Ectodermal cell (in vitro differentiated cells): ENCODE measurements around the gene SDCCAG8.
A peak's percentile ranks its signal among the peaks of the same experiment; 100 is the strongest.

ENCODE experiments used
- H3K27ac ChIP-seq: 2 replicates; pipeline ENCODE4 v1.7.0; 2013; ENCODE audit warnings: mild to moderate bottlenecking, low read depth, low read length; ENCODE audit not compliant: insufficient read depth, poor library complexity, severe bottlenecking
- H3K27me3 ChIP-seq: 2 replicates; pipeline ENCODE4 v1.7.0; 2013; ENCODE audit warnings: mild to moderate bottlenecking, low read length; ENCODE audit not compliant: insufficient read depth, control insufficient read depth, poor library complexity, severe bottlenecking
- H3K36me3 ChIP-seq: one replicate; pipeline ENCODE4 v1.7.0; 2013; ENCODE audit warnings: low read length; ENCODE audit not compliant: control insufficient read depth, insufficient read depth
- H3K4me1 ChIP-seq: one replicate; pipeline ENCODE4 v1.7.0; 2013; ENCODE audit warnings: low read length; ENCODE audit not compliant: control insufficient read depth, insufficient read depth
- H3K4me3 ChIP-seq: 2 replicates; pipeline ENCODE4 v1.7.0; 2013; ENCODE audit warnings: low read depth, low read length, control low read depth; ENCODE audit not compliant: insufficient read depth
- H3K9me3 ChIP-seq: 2 replicates; pipeline ENCODE4 v1.7.0; 2013; ENCODE audit warnings: mild to moderate bottlenecking, low read length, moderate library complexity; ENCODE audit not compliant: control insufficient read depth
- WGBS, 2 experiments: methylation state at CpG; one replicate each; pipeline ENCODE4 v1.1.7; 2013; ENCODE audit warnings: missing lambda C conversion rate in 2 of 2; 5-methylcytosine and 5-hydroxymethylcytosine counted together

Gene SDCCAG8

DNA sequence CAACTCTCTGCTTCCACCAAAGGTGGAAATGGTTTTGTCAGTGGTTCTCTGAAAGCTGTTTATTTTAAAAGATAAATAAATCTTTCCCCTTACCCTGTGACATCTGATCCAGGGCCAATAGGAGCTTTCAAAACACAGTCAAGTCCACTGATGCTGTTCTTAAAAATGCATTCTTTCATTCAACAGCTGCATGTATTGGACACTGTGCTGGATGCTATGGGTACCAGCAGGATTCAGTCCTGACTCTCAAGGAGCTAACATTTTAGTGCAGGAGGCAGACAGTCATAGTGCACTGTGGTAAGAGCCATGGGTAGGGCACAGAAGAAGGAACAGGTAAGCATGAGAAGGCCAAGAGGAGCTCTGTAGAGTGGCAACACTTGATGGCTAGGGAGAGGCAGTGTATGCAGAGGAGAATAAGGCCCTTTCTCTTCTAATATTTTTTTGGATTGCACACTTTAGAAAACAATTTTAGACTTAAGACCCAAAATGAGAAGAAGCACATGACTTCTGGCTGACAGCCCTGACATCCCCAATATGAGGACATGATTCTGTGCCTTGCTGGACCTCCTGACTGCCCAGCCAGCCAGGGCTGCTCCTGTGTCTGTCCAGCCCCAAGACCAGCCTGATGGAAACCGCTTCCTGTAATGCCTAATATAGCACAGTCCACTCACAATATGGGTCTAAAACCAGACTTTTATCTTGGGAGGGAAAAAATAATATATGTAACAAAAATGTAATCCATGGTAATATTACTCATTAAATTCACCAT, 207.3 kb downstream of the SDCCAG8 start:
- no peaks in the 10 kb centered on the region for H3K36me3 ChIP-seq
- no peaks in the 10 kb centered on the region for H3K4me1 ChIP-seq
- WGBS, 2 experiments = 86% methylated on average over 1 of the region's 1 CpG; no CpG with 5 or more reads in 1 of the 2 experiments
- no peak overlapping the region for H3K27ac ChIP-seq
- H3K27me3 ChIP-seq = no peaks in the 10 kb centered on the region
- no peaks in the 10 kb centered on the region for H3K9me3 ChIP-seq
- no peak overlapping the region for H3K4me3 ChIP-seq

DNA sequence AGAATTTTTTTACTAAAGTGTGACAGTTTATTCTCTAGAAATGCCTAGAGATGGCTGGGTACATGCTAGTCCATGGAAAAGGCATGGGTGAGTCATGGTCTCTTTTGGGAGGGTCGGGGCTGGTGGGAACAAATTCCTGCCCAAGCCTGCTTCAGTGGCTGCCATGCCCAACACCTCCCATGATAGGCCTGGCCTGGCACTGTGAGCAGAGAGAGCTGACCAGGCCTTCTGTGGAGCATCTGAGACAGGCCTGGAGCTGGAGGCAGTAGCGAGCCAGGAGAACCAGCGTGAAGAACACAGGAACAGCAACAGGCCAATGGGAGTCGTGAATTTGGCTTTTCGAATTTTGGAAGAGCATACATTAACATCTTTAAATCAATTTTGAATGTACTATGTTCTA, 209.2 kb downstream of the SDCCAG8 start:
- Histone ChIP-seq H3K27ac (no peak overlapping the region), H3K4me3 (no peak overlapping the region), H3K36me3 (no peaks in the 10 kb centered on the region), H3K9me3 (no peaks in the 10 kb centered on the region), H3K4me1 (peaks cover 6% of the 10 kb centered on the region), H3K27me3 (no peaks in the 10 kb centered on the region)
- 90 to 96% methylated on average over 3 to 5 of the region's 5 CpGs for WGBS, 2 experiments

DNA sequence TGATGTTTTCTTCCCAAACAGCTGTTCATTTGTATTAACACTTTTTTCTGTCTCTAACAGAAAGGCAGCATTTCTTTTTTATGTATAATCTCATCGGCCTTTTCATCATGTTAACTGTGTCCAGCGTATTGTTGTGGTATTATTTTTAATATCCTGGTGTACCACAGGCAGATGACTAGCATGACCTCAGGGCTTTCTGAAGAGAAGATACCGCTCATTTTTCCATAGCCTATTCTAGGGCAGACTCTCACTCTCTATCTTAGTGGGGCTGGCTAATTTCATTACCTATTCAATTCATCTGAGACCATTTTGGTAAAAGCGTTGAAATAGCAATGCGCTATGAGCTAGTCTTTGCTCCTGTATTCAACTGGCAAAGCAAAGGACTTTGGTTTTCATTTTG, 209.9 kb downstream of the SDCCAG8 start:
- no peaks in the 10 kb centered on the region for H3K36me3 ChIP-seq
- H3K4me3 ChIP-seq = no peak overlapping the region
- no peaks in the 10 kb centered on the region for H3K27me3 ChIP-seq
- peaks cover 11% of the 10 kb centered on the region for H3K4me1 ChIP-seq
- WGBS, 2 experiments = 77 to 98% methylated on average over 3 to 5 of the region's 5 CpGs
- no peak overlapping the region for H3K27ac ChIP-seq
- no peaks in the 10 kb centered on the region for H3K9me3 ChIP-seq

DNA sequence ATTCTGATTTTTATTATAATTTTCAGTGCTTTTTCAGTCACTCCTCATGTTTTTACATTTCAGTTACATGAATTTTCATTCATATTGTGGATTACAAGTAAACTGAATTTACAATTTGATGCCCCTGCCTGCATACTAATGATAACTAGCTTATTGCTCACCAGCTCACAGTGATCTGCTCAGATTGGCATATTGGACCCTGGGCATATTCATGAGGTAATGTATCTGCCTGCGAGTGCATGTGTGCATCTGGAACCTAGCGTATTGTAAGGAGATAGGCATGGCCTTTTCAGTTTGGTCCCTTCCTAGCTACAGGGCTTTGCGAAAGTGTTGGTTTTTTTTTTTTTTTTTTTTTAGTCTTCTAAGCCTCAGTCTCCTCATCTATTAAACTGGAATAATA, 213.7 kb downstream of the SDCCAG8 start:
- H3K27me3 ChIP-seq = no peaks in the 10 kb centered on the region
- 97% methylated on average over 2 to 3 of the region's 3 CpGs for WGBS, 2 experiments
- no peak overlapping the region for H3K4me3 ChIP-seq
- no peaks in the 10 kb centered on the region for H3K36me3 ChIP-seq
- no peaks in the 10 kb centered on the region for H3K9me3 ChIP-seq
- H3K27ac ChIP-seq = no peak overlapping the region
- H3K4me1 ChIP-seq = peaks cover 46% of the 10 kb centered on the region

DNA sequence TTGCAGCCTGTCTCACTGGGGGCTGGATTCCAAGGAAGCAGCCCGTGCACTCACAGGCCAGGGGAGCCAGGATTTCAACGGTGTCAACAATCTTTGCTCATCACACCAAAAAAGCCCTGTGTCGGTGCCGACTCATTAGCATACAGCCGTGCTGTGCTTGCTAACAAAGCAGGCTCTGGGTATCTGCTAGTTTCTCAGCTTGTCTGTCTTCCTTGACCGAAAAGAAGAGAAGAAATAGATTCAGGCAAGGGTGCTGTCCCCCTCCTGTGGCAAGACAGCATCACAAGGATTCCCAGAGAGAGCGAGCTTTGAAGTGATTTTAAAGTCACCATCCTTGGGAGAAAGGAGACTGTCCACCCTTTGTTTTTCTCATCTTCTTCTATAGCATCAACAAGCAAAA, 214.7 kb downstream of the SDCCAG8 start:
- 9 to 12% methylated on average over 7 of the region's 7 CpGs for WGBS, 2 experiments
- Histone ChIP-seq H3K36me3 (no peaks in the 10 kb centered on the region), H3K4me1 (peaks cover 51% of the 10 kb centered on the region), H3K4me3 (no peak overlapping the region), H3K9me3 (no peaks in the 10 kb centered on the region), H3K27me3 (no peaks in the 10 kb centered on the region), H3K27ac (peak overlapping the region; percentile 64)

DNA sequence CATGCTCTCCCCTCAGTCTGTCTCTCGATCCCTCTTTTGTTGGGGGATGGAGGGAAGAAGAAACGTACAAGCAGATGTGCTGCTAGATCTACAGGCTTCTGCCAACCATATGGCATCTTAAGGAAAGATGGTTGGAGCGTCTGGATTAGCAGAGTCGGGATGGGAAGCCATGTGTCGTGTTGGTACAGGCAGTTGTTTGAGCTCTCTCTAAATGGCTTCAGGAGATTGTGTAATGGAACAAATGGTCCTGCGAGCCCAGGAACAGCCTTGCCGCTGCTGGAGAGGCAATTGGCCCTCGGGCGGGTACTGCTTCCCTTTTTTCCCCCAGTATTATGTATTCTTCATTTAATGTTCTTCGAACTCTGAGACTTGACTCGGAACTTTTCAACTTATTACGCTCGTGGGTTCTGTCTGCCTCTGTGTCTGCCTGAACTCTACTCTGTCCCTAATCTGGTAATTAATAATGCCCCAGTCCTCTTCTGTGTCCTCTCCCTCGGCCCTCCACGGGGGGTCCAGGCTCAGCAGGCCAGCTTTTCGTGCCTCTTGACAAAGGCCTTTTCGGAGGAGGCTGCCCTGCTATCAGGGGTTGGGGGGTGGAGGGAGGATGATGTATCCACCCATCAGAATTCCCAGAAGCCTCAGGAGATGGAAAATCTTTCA, 215.3 kb downstream of the SDCCAG8 start:
- H3K4me1 ChIP-seq = peaks cover 55% of the 10 kb centered on the region
- 55 to 59% methylated on average over 17 of the region's 17 CpGs for WGBS, 2 experiments
- peak overlapping the region; percentile 64 for H3K27ac ChIP-seq

DNA sequence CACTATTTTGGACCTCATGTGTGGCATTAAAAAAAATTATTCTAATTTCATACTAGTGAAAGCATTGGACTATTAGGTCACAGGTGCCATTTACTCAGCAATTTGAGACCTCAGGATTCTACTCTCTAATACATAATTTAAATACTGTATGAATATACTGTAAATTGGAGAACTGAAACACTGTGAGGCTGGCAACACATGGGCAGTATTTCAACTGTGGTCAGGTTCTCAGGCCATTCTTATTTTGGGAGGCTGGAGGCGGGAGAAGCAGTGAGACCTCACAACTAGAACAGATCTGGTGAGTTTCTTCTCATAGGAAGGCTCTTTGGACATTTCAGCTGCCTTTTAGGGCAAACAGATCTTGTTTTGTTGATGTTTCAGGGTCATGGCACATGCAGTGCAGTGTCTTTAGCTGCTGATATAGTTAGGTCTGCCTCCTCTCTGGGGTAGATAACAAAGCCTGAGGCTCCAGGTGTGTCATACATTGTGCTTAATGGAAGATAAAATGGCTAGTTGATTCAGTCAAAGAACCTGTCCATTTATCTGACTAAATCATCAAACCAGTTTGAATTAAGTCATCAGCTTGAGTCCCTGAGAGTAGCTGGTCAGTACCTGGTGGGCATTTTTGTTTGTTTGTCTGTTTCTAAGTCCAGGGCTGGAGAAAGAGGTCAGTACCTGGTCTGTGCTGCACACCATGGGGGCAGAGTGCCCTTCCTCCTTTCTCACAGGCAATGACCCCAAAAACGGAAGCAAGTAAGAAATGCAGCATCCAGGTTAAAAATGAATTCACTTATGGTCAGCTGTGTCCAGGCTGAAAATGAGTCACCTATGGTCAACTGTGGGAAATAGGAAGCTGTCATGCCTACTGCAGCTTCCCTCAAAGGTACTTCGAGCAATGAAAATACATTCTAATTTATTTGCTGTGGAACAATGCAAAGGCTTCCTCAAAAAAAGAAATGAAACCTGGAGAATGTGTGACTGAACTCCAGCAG, 216.2 kb downstream of the SDCCAG8 start:
- H3K9me3 ChIP-seq = no peaks in the 10 kb centered on the region
- no peak overlapping the region for H3K27ac ChIP-seq
- no peaks in the 10 kb centered on the region for H3K36me3 ChIP-seq
- 93 to 95% methylated on average over 3 of the region's 3 CpGs for WGBS, 2 experiments
- H3K4me3 ChIP-seq = no peak overlapping the region
- peaks cover 59% of the 10 kb centered on the region for H3K4me1 ChIP-seq
- H3K27me3 ChIP-seq = no peaks in the 10 kb centered on the region

More for the DNA sequence above, 215.3 kb downstream of the SDCCAG8 start:
- Histone ChIP-seq H3K36me3 (no peaks in the 10 kb centered on the region), H3K27me3 (no peaks in the 10 kb centered on the region), H3K9me3 (no peaks in the 10 kb centered on the region), H3K4me3 (no peak overlapping the region)

DNA sequence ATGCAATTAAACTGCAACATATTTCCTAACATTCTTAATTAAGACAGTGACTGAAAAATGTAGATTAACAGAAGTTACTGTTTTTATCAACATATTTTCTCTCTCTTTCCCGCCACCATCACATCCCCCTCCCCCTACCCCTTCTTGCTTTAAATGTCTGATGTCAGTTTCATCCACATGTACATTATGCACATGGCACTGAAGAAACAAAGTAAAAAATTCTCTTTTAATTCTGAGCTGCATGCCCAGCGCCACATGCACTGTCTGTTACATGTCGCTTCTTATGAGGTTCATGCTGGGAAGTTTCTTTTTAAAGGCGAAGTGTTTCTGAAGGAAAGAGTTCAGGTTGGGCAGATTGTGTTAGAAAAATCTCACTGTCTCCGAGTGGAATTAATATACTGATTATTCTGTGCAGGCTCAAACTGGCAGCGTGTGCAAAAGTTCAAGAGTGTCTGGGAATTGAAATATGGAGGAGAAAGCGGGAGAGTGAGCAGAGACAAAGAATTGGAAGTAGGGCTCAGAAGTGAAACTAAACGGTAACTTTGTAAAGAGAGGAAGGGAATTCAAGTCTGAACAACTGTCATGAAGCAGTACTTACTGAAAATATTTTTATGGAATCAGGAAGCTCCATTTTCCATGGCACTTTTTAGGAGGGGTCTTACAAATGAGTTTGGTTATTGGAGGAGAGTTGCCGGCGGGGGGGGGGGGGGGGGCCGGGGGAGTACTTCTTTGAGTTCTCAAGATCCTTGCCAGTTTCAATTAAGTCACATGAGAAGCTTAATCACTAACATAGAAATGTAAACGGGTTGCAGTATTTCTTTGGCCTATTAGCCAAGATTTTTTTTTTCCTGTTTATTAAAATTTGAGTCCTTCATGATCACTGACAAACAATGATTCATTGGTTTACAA, 217.6 kb downstream of the SDCCAG8 start:
- 82 to 83% methylated on average over 8 to 9 of the region's 12 CpGs for WGBS, 2 experiments
- no peaks in the 10 kb centered on the region for H3K9me3 ChIP-seq
- H3K27ac ChIP-seq = peak overlapping the region; percentile 27
- H3K4me3 ChIP-seq = no peak overlapping the region
- no peaks in the 10 kb centered on the region for H3K36me3 ChIP-seq
- H3K4me1 ChIP-seq = peaks cover 59% of the 10 kb centered on the region
- no peaks in the 10 kb centered on the region for H3K27me3 ChIP-seq

DNA sequence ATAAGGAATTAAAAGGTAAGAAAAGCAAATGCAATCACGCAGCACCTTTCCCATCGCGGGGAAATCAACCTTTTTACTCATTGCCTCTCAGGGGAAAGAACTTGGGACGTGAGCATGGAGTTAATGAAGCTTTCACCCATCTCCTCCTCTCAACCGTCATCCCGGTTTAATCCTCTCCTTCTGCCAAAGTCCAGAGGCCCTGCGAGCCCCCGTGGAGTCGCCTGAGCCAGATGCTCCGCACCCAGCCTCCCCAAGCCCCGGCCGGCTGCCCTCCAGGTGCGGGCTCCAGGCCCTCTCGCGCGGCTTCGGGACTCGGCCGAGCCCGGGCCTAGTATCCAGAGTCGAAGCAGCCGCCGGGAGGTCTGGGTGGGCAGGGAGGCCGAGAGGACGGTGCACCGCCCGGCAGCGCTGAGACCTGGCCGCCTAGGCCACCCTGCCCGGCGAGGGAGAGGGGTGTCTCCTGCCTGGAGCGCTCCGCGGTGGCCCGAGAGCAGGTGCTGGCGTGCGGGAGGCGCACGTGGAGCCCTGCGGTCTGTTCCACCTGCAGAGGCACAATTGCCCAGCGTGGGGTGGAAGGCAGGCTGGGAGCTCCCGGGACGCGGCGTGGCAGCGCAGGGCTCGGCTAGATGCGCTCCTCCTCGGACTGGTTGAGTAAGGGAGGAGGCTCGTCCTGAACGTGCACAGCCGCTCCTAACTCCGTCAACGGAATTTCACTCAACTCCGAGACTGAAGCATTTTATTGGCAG, 218.5 kb downstream of the SDCCAG8 start:
- peaks cover 58% of the 10 kb centered on the region for H3K4me1 ChIP-seq

More for the DNA sequence above, 218.5 kb downstream of the SDCCAG8 start:
- WGBS, 2 experiments = 81 to 87% methylated on average over 55 of the region's 55 CpGs
- Histone ChIP-seq H3K9me3 (no peaks in the 10 kb centered on the region), H3K27me3 (no peaks in the 10 kb centered on the region), H3K36me3 (no peaks in the 10 kb centered on the region), H3K4me3 (no peak overlapping the region), H3K27ac (no peak overlapping the region)
